ENCODE measurements around the gene PRICKLE3.

The PRICKLE3 gene

GRCh38 chrX:49198540-49199314, 12.6 kb upstream of the PRICKLE3 start:
- no peaks in the 10 kb centered on the region for H3K9me3 ChIP-seq (ENCODE audit: control insufficient read depth, low read length)
- H3K4me2 ChIP-seq (ENCODE audit: low read length), result no peak overlapping the region
- H3K27me3 ChIP-seq (ENCODE audit: control insufficient read depth, insufficient read depth, low read length), result no peaks in the 10 kb centered on the region
- no peak overlapping the region for H3K27ac ChIP-seq
- no peak overlapping the region for H3K4me3 ChIP-seq (ENCODE audit: low read depth, low read length)
- H3K36me3 ChIP-seq (ENCODE audit: control insufficient read depth, insufficient read depth, low read length), result no peaks in the 10 kb centered on the region
- H3K79me2 ChIP-seq, result no peaks in the 10 kb centered on the region
- no peak overlapping the region for H2AFZ ChIP-seq
- TF ChIP-seq, protein P1, sequence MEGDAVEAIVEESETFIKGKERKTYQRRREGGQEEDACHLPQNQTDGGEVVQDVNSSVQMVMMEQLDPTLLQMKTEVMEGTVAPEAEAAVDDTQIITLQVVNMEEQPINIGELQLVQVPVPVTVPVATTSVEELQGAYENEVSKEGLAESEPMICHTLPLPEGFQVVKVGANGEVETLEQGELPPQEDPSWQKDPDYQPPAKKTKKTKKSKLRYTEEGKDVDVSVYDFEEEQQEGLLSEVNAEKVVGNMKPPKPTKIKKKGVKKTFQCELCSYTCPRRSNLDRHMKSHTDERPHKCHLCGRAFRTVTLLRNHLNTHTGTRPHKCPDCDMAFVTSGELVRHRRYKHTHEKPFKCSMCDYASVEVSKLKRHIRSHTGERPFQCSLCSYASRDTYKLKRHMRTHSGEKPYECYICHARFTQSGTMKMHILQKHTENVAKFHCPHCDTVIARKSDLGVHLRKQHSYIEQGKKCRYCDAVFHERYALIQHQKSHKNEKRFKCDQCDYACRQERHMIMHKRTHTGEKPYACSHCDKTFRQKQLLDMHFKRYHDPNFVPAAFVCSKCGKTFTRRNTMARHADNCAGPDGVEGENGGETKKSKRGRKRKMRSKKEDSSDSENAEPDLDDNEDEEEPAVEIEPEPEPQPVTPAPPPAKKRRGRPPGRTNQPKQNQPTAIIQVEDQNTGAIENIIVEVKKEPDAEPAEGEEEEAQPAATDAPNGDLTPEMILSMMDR (IDR thresholded peaks at IDR 0.05), result no peak
- peaks cover 3% of the 10 kb centered on the region for H3K4me1 ChIP-seq
- H3K9ac ChIP-seq, result no peak overlapping the region

DNA sequence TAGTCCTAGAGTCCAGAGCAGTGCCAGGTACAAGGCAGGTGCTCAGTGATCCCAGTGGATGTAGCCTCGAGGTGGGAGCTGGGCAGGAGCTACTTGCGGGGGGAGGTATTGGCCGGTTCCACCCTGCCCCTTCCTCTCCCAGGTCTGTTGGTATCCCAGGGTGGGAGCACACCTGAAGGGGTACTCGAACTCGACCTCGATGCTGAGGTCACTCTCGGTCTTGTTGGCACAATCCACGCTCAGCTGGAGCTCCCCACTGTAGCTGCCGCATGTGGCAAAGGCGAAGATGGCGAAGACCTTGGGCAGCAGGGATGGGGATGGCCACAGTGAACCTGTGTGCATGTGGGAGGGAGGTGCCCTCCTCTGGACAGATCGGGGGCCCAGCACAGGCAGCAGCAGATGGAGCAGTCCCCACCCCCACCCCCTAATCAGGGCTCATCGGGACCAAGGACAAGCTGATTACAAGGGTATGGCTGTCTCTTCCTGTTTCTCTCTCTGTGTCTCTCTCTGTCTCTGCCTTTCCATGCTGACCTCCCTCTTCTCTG, 11.4 kb upstream of the PRICKLE3 start:
- H3K4me3 ChIP-seq (ENCODE audit: low read depth, low read length), result no peak overlapping the region
- H2AFZ ChIP-seq, result no peak overlapping the region
- no peaks in the 10 kb centered on the region for H3K9me3 ChIP-seq (ENCODE audit: control insufficient read depth, low read length)
- no peaks in the 10 kb centered on the region for H3K27me3 ChIP-seq (ENCODE audit: control insufficient read depth, insufficient read depth, low read length)
- no peaks in the 10 kb centered on the region for H3K79me2 ChIP-seq
- H3K27ac ChIP-seq, result no peak overlapping the region
- H3K4me1 ChIP-seq, result peaks cover 3% of the 10 kb centered on the region
- TF ChIP-seq, protein P1 (IDR thresholded peaks at IDR 0.05), result no peak
- H3K36me3 ChIP-seq (ENCODE audit: control insufficient read depth, insufficient read depth, low read length), result no peaks in the 10 kb centered on the region
- H3K9ac ChIP-seq, result no peak overlapping the region
- no peak overlapping the region for H3K4me2 ChIP-seq (ENCODE audit: low read length)

GRCh38 chrX:49193542-49193964, 7.4 kb upstream of the PRICKLE3 start:
- no peak overlapping the region for H3K4me3 ChIP-seq (ENCODE audit: low read depth, low read length)
- no peaks in the 10 kb centered on the region for H3K4me1 ChIP-seq
- H3K27me3 ChIP-seq (ENCODE audit: control insufficient read depth, insufficient read depth, low read length), result no peaks in the 10 kb centered on the region
- no peak overlapping the region for H3K27ac ChIP-seq
- TF ChIP-seq, protein P1 (IDR thresholded peaks at IDR 0.05), result no peak
- no peaks in the 10 kb centered on the region for H3K36me3 ChIP-seq (ENCODE audit: control insufficient read depth, insufficient read depth, low read length)
- H3K79me2 ChIP-seq, result no peaks in the 10 kb centered on the region
- H3K4me2 ChIP-seq (ENCODE audit: low read length), result no peak overlapping the region
- H3K9me3 ChIP-seq (ENCODE audit: control insufficient read depth, low read length), result no peaks in the 10 kb centered on the region
- no peak overlapping the region for H3K9ac ChIP-seq
- no peak overlapping the region for H2AFZ ChIP-seq

GRCh38 chrX:49192722-49193328, 6.7 kb upstream of the PRICKLE3 start:
- no peak overlapping the region for H3K9ac ChIP-seq
- H3K9me3 ChIP-seq (ENCODE audit: control insufficient read depth, low read length), result no peaks in the 10 kb centered on the region
- H3K79me2 ChIP-seq, result no peaks in the 10 kb centered on the region
- H3K4me2 ChIP-seq (ENCODE audit: low read length), result no peak overlapping the region
- no peak overlapping the region for H3K27ac ChIP-seq
- H3K27me3 ChIP-seq (ENCODE audit: control insufficient read depth, insufficient read depth, low read length), result no peaks in the 10 kb centered on the region
- H2AFZ ChIP-seq, result no peak overlapping the region
- H3K4me3 ChIP-seq (ENCODE audit: low read depth, low read length), result no peak overlapping the region
- no peaks in the 10 kb centered on the region for H3K4me1 ChIP-seq
- H3K36me3 ChIP-seq (ENCODE audit: control insufficient read depth, insufficient read depth, low read length), result no peaks in the 10 kb centered on the region
- TF ChIP-seq, protein P1 (IDR thresholded peaks at IDR 0.05), result peak; percentile 49
